ENCODE measurements around the gene ENO1. TPM values are rescaled to one million over a fixed set of nuclear protein-coding genes. Genes with fewer than 3 reads are reported as not detected.

ENO1 gene
- total RNA-seq, 2 donors from 2014 or later: 570 to 767 TPM

DNA sequence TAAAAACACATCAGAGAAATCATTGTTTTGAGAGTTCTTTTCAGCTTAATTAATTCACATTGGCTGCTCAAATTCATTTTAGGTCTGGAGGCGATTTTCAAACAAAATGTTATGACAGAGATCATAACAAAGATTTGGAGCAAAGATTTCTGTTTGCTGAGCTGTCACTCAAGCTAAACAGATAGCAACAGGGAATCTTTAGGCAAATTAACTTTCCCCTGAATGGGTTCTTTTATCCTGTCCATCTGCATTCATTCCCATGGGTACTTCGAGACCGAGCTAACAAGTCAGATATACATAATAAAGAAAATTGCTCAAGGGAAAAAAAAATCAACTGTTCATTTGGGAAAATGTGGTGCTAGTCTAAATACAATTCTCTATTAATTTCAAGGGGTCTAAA is 37.0 kb upstream of the ENO1 start:
- Histone ChIP-seq H3K4me3 (no peak overlapping the region), H3K9me3 (no peaks in the 10 kb centered on the region), H3K27ac (no peak overlapping the region), H3K4me1 (ENCODE audit: control insufficient read depth in 1 of 2, low read depth in 2 of 2) (no peaks in the 10 kb centered on the region), H3K27me3 (replicated peaks; ENCODE audit: insufficient read depth) (no peaks in the 10 kb centered on the region), H3K36me3 (no peaks in the 10 kb centered on the region)
- no peak for ATAC-seq (ENCODE audit: insufficient number of reproducible peaks, low FRiP score, low read depth)
- TF ChIP-seq, protein P1, sequence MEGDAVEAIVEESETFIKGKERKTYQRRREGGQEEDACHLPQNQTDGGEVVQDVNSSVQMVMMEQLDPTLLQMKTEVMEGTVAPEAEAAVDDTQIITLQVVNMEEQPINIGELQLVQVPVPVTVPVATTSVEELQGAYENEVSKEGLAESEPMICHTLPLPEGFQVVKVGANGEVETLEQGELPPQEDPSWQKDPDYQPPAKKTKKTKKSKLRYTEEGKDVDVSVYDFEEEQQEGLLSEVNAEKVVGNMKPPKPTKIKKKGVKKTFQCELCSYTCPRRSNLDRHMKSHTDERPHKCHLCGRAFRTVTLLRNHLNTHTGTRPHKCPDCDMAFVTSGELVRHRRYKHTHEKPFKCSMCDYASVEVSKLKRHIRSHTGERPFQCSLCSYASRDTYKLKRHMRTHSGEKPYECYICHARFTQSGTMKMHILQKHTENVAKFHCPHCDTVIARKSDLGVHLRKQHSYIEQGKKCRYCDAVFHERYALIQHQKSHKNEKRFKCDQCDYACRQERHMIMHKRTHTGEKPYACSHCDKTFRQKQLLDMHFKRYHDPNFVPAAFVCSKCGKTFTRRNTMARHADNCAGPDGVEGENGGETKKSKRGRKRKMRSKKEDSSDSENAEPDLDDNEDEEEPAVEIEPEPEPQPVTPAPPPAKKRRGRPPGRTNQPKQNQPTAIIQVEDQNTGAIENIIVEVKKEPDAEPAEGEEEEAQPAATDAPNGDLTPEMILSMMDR (IDR thresholded peaks at IDR 0.05): no peak
- no peak for DNase-seq (ENCODE audit: low spot score)

DNA sequence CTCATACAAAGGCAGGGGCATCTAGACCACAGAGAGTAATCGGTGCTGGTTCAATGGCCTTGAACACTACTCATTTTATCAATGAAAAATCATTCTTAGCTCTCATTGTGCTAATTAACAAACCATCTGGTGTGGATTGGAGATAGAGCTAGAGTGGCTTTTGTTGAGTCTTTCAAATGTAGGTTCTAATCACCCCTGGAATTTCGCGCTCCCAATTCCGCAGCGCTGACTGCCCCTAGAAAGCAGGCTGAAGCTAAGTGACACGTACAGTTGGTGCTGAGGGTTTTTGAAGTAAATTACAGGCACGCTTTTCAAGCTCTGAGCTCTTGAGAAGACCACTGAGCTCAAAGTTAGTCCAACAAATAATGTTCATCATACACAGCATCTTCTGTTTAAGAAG is 36.0 kb upstream of the ENO1 start:
- TF ChIP-seq, protein P1 (IDR thresholded peaks at IDR 0.05): no peak
- no peaks in the 10 kb centered on the region for H3K36me3 ChIP-seq
- no peaks in the 10 kb centered on the region for H3K9me3 ChIP-seq
- H3K4me1 ChIP-seq (ENCODE audit: control insufficient read depth in 1 of 2, low read depth in 2 of 2): no peaks in the 10 kb centered on the region
- no peak overlapping the region for H3K4me3 ChIP-seq
- H3K27ac ChIP-seq: no peak overlapping the region
- DNase-seq (ENCODE audit: low spot score) (no peak), ATAC-seq (ENCODE audit: insufficient number of reproducible peaks, low FRiP score, low read depth) (no peak)
- no peaks in the 10 kb centered on the region for H3K27me3 ChIP-seq (replicated peaks; ENCODE audit: insufficient read depth)

DNA sequence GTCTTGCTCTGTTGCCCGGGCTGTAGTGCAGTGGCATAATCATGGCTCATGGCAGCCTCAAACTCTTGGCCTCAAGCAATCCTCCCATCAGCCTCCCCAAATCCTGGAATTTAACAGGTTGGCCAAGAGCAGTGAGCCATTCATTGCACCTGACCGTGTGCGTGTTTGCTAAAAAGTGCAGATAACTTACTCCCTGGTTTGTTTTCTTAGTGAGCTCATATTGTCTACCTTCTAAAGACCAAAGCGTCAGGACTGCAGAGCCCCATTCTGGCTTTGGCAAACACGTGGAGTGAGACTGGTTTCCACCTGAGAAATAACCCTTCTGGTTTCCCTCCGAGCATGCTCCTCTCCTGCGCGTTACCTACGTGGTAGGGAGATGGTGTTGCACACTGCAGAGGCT is 35.0 kb upstream of the ENO1 start:
- H3K4me1 ChIP-seq (ENCODE audit: control insufficient read depth in 1 of 2, low read depth in 2 of 2): no peaks in the 10 kb centered on the region
- ATAC-seq (ENCODE audit: insufficient number of reproducible peaks, low FRiP score, low read depth) (no peak), DNase-seq (ENCODE audit: low spot score) (no peak)
- no peaks in the 10 kb centered on the region for H3K9me3 ChIP-seq
- H3K4me3 ChIP-seq: no peak overlapping the region
- H3K27ac ChIP-seq: no peak overlapping the region
- H3K27me3 ChIP-seq (replicated peaks; ENCODE audit: insufficient read depth): no peaks in the 10 kb centered on the region
- H3K36me3 ChIP-seq: no peaks in the 10 kb centered on the region
- TF ChIP-seq, protein P1 (IDR thresholded peaks at IDR 0.05): no peak

DNA sequence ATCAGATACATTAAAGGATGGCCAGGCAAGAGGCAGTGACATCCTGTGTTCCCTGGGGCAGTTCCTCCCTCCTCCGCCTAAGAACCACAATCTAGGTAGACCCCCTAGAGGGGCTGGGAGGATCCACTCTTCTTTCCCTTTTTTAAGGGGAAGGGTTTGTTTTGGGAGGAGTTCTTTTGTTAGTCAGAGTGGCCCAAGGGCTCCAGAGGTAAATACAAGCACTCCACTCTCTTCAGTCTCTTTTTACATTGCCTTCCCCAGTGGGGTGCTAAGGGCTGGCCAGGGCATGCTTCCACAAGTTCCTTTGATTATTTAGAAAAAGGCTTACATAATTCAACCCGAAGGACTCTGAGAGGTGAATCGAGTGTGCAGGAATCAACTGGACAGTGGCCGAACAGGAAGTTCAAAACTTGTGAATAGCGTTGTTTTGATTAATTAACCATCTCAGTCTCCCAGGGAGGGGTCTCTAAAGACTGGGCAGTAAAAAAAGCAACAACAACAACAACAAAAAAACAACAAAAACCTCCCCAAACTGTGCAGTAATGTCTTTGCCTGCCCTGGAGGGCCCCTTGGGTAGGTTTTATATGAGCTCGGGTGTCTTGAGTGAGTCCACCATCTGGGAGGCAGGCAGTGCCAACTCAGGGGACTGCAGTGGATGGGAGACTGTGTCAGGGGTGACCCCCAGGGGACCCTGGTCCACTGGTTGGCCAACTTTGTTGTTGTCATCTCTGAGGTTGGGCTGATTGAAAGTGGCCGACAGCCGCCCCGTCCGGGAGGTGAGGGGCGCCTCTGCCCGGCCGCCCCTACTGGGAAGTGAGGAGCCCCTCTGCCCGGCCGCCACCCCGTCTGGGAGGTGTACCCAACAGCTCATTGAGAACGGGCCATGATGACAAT is 33.2 kb upstream of the ENO1 start:
- Histone ChIP-seq H3K4me1 (ENCODE audit: control insufficient read depth in 1 of 2, low read depth in 2 of 2) (peaks cover 0 to 6% of the 10 kb centered on the region in 2 donors), H3K27ac (no peak overlapping the region), H3K27me3 (replicated peaks; ENCODE audit: insufficient read depth) (no peaks in the 10 kb centered on the region), H3K36me3 (no peaks in the 10 kb centered on the region), H3K9me3 (no peaks in the 10 kb centered on the region), H3K4me3 (no peak overlapping the region)
- ATAC-seq (ENCODE audit: insufficient number of reproducible peaks, low FRiP score, low read depth) (no peak), DNase-seq (ENCODE audit: low spot score) (no peak)
- TF ChIP-seq, protein P1 (IDR thresholded peaks at IDR 0.05): no peak

DNA sequence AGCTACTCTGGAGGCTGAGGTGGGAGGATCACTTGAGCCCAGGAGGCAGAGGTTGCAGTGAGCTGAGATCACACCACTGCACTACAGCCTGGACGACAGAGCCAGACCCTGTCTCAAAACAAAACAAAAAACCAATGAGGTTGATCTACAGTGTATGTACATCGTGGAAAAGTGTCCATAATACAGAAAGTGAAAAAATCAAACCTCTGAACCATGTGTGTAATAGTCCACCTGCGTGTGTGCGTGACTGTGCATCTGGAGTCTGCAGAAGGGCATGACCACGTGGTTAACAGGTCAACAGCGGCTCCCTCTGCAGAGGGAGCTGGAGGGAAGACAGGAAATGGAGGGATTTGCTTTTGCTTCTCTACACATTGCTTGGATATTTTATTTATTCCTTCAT is 32.4 kb upstream of the ENO1 start:
- H3K4me3 ChIP-seq: no peak overlapping the region
- TF ChIP-seq, protein P1 (IDR thresholded peaks at IDR 0.05): no peak
- H3K27me3 ChIP-seq (replicated peaks; ENCODE audit: insufficient read depth): no peaks in the 10 kb centered on the region
- peaks cover 0 to 12% of the 10 kb centered on the region in 2 donors for H3K4me1 ChIP-seq (ENCODE audit: control insufficient read depth in 1 of 2, low read depth in 2 of 2)
- H3K27ac ChIP-seq: no peak overlapping the region
- no peaks in the 10 kb centered on the region for H3K9me3 ChIP-seq
- no peaks in the 10 kb centered on the region for H3K36me3 ChIP-seq
- ATAC-seq (ENCODE audit: insufficient number of reproducible peaks, low FRiP score, low read depth): no peak
- DNase-seq (ENCODE audit: low spot score): no peak
